ENCODE data around the gene CPLX1.
"Not testable (repeated sequence)": the region's sequence is repeated elsewhere in the genome, so short reads cannot be mapped to it uniquely, and the experiment has no call there.

Gene CPLX1

DNA sequence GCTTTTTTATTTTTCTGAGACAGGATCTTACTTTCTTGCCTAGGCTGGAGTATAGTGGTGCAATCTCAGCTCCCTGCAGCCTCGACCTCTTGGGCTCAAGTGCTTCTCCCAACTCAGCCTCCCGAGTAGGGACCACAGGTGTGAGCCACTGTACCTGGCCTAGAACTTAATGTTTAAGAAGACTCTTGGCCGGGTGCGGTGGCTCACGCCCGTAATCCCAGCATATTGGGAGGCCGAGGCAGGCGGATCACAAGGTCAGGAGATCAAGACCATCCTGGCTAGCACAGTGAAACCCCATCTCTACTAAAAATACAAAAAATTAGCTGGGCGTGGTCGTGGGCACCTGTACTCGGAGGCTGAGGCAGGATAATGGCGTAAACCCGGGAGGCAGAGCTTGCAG lies 72.7 kb downstream of the CPLX1 start:
- not testable (repeated sequence) for DNase-seq

DNA sequence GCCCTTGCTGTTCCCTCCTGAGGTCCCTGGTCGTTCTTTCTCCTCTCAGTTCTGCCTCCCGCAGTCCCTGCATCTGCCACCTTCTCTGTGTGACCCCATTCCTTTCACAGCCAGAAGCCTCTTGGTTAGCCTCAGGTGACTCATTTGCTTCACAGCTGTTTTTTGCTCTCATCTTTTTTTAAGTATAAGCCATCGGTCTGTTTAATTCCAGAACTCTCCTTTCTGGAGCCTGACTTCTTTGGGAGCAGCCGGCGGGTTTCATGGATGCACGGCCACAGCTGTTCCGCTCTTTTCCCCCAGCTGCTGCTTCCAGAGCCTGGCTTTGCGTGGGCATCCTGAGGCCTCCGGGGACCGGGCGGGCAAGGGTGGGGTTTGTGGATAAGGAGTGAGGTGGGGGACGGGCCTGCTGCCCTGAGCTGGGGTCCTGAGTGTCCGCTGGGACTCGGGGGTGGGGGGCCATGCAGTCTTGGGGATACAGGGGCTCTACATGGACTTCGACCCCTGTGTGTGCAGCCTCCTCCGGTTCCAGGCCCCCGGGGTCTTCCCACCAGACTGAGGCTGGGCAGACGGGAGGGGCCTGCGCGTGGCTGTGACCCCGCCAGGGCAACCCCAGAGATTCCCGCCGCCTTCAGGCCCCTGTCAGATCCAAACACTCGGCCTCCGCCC lies 73.6 kb downstream of the CPLX1 start:
- DNase-seq = no peak

DNA sequence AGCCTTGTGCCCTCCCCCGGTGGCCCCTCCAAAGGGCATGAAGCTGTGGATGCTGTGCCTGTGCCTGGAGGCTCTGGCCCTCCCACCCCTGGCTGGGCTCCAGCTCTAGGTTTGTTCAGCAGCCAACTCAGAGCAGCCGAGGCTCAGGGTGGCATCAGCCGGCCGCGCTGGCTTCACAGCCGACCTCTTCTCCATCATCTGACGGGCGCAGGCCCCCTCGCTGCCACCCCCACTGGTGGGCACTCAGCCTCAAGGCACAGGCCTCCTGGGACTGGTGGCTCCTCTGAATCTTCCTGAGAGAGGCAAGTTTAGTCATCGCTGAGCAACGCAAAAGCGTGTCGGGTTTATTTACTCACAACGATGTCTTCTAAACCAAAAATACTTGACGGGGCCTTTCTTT lies 74.3 kb downstream of the CPLX1 start:
- DNase-seq = no peak

DNA sequence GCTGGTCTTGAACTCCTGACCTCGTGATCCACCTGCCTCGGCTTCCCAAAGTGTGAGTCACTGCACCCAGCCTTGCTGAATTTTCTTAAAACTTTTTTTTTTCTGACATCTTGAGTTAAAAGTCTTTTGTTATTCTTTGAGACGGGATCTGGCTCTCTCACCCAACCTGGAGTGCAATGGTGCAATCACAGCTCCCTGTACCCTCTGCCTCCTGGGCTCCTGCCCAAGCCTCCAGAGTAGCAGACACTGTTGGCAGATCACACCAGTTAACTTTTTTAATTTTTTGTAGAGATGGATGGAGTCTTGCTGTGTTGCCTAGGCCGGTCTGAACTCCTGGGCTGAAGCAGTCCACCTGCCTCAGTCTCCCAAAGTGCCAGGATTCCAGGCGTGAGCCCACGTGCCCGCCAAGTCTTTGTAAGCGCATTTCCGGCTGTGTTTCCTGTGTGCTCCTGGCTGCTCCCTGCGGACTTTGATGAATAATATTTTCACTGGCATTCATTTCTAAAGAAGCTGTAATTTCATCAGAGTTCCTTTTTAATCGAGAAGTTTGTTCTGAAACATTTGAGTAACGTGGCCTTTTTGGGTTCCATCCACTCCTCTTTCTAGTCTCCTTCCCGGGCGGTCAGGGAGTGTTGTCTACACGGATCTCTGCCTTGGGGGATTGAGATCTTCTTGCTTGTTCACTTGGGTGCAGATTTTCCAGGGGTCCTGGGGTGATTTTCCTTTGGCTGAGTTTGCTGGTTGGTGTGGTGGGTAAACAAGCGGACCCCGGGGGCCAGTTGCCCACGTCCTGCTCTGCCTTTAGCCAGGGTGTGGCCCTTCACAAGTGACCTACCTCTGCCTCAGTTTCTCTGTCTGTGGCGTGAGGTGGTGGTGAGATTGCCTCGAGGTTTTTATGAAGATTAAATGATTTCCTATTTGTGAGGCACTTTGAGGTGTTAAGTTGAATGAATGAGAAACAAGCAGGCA lies 75.9 kb downstream of the CPLX1 start:
- peak; percentile 26 for DNase-seq

DNA sequence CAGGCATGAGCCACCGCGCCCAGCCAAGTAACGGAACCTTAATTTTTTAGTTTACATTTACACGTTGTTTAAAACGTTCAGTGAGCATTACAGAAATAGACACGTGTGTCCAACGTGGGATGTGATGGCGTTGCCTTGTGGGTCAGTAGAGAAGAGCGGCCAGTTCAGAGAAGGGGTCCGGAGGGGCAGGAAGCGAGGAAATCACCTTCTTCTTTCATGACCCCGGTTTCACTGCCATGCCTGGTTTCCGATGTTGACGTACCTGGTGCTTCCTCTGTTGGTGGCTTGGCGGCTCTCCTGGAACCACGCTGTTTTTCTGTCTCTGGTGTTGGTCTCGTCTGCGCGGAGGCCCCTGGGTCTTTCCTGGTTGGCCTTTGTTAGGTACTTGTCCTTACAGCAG lies 77.5 kb downstream of the CPLX1 start:
- no peak for DNase-seq

DNA sequence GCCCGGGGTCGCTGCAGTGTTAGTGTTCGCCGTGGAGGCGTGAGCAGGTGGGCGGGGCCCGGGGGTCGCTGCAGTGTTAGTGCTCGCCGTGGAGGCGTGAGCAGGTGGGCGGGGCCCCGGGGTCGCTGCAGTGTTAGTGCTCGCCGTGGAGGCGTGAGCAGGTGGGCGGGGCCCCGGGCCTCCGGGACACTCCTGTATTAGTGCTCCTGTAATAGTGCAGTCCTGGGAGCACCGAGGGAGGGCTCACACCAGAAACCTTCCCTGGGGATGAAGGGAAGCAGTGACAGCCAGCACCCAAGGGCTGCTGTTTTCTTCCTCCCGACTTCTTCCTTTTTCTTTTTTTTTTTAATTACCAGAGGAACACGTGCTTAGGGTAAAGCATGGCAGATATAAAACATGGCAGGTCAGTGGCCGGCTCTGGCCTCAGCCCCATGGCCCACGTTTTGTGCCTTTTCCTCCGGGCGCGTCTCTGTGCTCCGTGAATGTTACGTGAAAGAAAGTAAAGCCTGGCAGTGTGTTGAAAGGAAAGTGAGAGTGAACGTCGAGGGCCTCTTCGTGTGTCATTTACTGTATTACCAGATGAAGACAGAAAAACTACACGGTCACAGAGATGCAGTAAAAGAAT lies 78.3 kb downstream of the CPLX1 start:
- no peak for DNase-seq

DNA sequence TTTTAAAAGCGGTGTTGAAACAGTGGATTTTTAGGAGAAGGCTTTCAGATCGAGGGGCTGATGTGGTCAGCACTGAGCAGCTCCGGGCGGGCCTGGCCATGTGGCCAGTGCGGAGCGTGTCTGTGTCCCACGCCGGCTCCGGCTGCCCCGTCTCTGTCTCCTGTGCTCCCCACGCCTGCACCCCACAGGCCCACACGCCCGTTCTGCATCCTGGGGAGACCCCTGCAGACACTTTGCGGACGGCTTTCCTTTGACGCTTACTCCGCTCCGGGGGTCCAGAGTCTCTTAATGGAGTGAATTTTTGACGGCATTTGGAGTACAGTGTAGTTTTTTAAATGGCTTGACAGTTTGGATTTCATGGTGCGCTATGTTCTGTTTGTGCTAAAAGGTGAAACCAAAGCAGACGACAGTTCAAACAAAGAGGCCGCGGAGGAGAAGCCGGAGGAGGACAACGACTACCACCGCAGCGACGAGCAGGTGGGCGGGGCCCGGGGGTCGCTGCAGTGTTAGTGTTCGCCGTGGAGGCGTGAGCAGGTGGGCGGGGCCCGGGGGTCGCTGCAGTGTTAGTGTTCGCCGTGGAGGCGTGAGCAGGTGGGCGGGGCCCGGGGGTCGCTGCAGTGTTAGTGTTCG lies 81.6 kb downstream of the CPLX1 start:
- DNase-seq = no peak

DNA sequence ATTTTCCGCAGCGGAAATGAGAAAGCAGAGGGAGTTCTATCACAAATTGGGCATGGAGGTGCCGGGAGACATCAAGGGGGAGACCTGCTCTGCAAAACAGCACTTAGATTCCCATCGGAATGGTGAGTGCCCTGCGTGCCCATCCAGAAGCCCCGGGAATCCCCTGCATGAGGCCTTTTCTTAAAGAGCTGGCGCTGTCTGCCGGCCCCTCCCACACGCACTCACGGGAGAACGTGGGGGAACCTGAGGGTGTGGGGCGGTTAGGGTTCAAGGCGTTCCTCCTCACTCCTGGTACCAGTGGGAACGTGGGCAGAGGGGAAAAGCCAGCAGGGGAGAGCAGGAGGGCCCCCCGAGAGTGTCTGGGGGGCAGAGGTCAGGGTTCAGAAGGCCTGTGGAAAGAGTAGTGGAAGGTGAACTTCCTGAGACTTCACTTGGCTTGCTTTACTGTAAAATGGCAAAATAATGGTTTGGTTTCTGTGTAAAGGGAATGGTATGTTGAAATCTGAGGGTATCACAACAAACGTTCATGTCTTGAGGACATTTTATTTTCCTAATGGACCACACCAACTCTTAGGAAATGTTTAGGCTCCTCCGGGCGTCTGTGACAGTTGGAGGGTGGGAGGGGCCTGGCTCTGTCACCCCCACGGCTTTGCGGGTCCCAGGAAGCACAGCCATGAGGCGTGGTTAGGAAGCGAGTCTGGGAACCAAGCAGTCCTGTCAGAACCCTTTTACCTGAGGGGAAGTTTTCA lies 82.3 kb downstream of the CPLX1 start:
- DNase-seq = no peak

DNA sequence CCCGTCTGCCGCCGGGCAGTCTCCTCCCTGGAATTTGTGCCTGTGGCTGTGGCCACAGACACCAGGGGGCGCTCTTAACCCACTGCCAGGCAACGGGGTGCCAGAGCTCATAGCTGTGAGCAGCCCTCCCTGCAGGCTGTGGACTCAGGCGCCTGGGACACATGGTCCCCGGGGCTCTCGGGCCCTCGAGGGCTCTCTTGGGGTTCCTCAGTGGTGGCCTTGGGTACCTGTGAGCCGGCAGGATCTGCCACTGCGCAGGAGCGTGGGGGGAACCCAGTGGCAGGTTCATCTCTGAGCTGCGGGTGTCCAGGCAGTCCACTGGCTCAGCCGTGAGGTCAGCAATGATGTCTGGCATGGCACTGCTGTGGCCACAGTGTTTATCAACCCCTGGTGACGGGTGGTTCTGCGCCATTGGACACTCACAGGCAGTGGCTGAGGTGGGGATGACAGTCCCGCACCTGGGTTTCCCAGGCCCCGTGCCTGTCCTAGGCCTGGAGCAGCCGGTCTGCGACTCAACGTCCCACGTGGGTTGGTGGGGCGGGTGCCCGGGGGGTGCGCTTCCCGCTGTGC lies 83.1 kb downstream of the CPLX1 start:
- DNase-seq = peak; percentile 46

DNA sequence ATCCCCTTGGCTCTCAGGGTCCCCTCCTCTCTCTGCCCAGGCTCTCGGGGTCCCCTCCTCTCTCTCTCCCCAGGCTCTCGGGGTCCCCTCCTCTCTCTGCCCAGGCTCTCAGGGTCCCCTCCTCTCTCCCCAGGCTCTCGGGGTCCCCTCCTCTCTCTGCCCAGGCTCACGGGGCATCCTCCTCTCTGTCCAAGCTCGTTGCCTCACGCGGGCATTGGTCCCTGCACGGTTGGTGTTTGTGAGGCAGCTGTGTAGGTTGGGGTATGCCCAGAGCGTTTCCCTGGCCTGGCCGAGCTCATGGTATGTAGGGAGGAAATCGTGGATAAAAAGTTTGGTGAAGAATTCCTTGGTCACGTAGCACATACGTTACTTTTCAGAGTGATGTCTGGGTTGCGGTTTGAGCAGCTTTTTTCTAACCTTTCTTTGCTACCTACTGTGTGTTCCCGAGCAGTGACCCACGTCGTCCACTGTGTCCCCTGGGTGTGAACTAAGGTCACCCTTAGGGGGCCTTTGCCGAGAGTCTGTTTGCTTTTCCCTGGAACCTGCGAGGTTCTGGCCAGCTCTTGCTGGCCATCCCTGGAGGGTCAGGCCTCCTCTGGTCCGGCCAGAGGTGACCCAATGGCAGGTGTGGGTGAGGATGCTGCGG lies 83.7 kb downstream of the CPLX1 start:
- no peak for DNase-seq

DNA sequence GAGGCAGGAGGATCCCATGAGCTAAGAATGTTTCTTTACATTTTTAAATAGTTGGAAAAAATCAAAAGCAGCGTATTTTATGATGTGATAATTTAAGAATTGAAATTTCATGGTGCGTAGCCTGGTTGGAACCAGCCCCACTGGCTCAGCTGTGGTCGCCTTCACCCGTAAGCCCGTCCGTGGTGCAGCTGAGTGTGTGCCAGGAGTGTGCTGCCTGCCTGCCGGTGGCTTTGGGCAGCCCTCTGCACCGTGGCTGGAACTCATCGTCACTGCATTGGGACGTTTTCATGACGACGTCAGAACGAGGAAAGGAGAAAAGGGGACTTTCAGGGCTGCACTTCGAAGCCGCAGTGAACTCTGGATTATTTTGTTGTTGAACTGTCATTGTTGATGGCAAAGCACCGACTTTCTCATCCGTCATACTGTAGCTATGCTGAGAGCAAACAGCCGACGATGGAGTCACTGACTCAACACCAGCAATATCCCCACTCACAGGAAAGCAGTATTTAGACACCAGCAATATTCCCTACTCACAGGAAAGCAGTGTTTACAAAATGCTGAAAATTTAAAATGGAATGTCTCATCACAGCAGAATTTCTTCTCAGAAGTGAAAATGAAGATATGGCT lies 85.2 kb downstream of the CPLX1 start:
- no peak for DNase-seq

DNA sequence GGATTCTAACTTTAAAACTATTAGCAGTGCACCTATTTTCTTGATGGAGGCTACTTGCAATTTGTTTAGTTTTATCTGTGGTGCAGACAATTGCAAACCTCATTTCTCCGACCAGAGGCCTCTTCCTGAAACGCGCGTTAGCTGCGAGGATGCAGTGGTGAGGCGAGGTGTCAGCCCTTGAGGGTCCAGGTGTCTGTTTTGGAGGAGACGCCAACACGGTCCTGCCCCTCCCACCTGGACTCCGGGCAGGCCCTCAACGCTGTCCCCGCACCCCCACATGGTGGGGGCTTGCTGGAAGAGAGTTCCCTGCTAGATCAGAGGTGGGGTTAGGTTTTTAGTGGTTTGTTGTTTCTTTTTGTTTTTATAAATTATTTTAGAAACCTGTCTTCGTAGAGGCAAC lies 85.9 kb downstream of the CPLX1 start:
- no peak for DNase-seq

DNA sequence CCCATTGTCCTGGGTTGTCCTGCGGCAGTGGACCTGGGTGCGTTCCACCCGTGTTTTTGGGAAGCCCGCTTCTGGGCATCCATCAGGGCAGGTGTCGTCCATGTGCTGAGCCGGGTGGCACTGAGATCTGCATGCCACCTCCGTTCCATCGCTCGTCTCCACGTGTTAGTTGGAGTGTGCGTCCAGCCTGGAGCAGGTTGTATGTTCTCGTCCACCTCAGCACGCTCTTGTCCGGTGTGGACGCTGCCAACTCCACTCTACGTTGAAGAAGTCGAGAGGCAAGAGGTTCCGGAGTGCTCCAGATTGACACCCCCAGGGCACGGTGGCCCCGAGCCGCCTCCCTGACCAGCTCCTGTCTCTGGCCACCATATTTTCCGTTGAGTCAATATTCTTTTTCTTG lies 86.4 kb downstream of the CPLX1 start:
- DNase-seq = no peak

DNA sequence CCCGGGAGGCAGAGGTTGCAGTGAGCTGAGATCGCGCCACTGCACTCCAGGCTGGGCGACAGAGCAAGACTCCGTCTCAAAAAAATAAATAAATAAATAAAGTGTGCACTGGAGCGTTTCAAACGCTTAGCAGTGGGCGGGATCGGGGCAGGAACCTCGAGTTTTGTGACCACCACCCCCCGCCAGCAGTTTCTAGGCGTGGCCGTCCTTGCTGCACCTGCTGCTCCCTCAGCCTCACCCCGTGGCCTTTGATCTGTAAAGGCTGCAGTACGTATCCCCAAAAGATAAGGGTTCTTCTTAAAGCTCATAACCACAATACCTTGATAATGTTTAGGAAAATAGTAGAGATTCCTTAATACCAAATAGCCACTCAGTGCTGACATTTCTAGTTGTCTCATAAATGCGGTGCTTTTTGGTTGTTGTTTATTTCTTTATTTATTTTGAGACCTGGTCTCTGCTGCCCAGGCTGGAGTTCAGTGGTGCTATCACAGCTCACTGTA lies 87.1 kb downstream of the CPLX1 start:
- DNase-seq = no peak

DNA sequence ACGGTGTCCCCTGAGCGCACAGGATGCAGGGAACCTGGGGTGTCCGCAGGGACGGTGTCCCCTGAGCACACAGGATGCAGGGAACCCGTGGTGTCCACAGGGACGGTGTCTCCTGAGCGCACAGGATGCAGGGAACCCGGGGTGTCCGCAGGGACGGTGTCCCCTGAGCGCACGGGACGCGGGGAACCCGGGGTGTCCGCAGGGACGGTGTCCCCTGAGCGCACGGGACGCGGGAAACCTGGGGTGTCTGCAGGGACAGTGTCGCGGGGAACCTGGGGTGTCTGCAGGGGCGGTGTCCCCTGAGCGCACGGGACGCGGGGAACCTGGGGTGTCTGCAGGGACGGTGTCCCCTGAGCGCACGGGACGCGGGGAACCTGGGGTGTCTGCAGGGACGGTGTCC lies 89.4 kb downstream of the CPLX1 start:
- not testable (repeated sequence) for DNase-seq

DNA sequence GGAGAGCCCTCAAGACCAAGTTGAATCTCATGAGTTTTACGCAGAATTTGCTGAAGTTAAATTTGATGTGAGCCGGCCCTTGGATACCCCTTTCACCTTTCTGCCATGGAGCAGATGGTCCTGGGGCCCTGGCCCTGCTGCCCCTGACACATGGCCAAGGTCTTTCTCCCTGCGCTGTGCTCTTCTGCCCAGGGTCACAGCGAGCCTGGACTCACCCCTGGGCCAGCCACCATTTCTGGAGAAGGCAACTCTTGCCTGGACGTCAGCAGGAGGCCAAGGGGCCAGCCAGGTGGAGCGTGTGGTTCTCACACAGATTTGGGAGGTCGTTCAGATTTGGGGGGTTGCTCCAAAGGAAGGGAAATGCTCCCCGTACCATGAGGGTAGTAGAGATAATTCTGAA lies 90.3 kb downstream of the CPLX1 start:
- no peak for DNase-seq

Measured in fibroblast of skin of abdomen (primary cell).